GM18868 (cell line): Measurements from ENCODE around the gene CLIC3.

Experiments
- ATAC-seq: cut with Tn5 transposase; IDR thresholded peaks from one replicate; pipeline ENCODE4 v1.9.1; 2021; ENCODE audit warnings: mild to moderate bottlenecking, moderate library complexity; ENCODE audit not compliant: unreplicated experiment

The CLIC3 gene

DNA sequence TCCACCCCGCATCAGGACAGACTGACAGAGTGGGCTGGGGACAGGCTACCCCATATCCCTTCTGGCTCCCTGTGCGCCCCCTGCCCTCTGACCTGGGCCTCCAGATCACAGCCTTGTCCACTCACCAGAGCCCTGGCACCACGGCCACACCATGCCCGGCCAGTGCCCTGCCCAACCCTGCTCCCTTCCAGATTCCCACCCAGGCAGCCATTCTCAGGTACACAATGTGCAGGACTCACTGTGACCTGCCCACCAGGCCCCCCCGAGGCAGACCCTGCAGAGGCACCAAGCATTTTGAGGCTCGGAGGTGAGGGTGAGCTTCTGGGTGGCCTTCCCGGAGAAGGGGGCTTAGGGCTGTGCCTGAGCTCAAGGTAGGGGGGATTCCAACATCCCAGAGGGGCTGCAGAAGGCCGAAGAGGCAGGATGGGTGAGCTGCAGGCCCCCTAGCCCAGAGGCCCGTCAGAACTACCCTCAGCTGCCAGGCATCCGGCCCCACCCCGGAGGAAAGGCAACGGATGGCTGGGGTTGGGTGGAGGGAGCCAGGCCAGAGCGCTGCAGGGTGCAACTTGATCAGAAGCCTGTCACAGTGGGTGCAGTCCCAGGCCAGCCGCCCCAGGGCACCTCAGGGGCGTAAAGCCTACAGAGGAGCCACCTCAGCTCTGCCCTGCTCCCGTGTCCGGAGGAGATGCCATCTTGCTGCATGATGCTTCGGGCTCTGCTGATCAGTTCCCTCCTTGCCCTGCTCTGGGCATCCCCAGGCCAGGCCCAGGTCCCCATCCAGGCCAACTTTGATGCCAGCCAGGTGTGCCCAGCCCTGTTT, 13.9 kb downstream of the CLIC3 start, which contains the start of gene LCNL1:
Gene LCNL1, plus strand, starts transcription at position 762 of the 820 bp plus-strand sequence. CDS start 594 bp downstream, outside the sequence.
- no peak for ATAC-seq

DNA sequence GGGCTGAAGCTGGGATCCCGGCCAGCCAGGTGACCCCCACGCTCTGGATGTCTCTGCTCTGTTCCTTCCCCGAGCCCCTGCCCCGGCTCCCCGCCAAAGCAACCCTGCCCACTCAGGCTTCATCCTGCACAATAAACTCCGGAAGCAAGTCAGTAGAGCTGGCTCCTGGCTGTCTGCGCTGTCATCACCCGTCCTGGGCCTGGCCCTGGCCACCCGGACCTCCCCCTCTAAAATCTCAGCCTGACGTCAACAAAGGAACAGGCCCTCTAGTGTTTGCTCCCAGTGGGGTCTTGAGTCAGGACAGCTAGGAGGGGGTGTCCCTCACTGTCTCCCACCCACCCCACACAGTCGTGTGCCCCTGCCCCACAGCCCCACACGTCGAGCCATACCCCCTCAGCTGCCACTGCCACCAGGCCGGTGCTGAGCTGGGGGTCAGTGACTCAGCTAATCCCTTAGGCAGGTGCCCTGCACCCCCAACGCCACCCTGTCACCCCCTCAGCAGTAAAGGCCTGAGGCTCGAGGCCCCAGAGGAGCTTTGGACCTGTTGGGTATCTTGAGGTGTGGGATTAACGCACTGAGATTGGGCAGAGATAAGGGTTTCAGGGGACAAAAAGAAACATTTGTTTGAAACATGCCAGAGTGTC, 14.7 kb downstream of the CLIC3 start:
- ATAC-seq = no peak

DNA sequence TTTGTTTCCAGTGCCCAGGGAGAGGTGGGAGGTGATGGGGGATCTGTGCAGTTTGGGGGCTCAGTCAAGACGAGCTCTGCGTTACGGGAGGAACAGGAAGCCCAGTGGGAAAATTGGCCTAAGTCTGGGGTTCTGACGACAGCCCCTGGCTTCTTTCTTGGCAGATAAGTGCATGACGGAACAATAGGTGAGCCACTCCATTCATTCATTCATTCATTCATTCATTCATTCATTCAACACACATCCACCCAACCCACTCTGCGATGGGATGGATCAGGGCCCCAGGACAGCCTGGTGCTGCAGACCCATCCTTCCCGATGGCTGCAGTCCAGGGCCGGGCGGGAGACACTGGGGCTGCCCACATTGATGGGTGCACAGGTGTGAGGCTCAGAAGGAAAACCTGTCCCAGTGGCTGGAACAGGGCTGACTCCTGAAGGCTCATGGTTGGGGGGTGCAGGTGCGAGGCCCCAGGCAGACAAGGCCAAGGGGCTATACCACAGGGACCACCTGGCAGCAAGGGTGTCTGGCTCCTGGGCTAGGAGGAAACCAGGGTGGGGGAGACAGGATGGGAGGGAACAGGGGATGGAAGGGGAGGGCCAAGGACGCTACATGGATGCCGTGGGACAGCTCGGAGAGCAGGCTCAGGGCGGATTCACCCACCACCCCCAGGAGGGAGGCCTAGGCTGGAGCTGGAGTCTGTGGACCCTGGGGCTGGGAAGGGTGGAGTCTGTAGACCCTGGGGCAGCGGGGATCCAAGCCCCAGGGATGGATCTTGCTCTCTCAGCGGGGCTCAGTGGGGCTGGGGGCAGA, 15.5 kb downstream of the CLIC3 start:
- ATAC-seq = no peak

DNA sequence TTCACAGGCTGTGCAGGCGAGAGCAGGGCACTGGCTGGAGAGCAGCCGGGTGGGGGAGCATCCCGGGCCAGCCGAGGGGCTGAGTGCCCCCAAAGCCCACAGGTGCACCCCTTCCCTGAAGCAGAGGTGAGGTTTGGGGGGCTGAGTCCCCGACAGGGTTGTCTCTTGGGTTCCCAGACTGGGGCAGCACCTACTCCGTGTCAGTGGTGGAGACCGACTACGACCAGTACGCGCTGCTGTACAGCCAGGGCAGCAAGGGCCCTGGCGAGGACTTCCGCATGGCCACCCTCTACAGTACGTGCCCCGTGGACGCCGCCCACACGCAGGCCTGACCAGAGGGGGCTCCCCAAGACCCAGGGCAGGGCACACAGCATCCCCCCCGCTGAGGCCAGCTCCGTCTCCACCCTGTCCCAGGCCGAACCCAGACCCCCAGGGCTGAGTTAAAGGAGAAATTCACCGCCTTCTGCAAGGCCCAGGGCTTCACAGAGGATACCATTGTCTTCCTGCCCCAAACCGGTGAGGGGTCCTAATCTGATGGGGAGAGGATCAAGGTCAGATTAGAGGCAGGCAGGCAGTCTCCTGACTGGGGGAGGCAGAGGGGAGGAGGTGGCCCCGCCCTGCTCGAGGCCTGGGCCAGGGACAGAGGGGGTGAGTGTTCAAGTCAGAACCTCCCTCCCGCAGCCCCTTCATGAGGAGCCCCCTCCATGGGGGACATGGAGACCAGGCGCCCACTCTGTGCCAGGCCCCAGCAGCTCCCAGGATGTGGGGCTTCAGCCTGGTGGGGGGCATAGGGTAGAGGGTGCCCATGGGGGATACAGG, 16.4 kb downstream of the CLIC3 start:
- ATAC-seq = no peak

DNA sequence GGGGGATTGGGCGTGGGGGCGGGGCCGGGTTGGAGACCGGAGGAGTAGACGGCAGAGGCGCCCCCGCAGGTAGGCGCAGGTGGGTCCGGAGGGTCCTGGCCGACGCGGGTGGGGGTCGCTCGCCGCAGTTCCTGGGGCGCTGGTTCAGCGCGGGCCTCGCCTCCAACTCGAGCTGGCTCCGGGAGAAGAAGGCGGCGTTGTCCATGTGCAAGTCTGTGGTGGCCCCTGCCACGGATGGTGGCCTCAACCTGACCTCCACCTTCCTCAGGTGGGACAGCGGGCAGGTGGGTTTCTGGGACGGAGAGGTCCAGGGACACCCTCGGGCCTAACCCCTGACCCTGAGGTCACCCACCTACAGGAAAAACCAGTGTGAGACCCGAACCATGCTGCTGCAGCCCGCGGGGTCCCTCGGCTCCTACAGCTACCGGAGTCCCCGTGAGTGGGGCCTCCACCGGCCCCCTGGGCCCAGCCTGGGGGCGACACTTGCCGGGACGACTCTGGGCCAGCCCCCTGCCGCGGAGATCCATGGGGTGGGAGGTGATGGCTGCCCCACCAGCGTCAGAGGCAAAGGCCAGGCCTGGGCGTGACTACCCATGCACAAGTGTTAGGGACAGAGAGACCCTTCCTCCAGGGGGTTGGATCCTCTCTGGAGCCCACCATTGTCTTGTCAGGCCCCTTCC, 17.4 kb downstream of the CLIC3 start:
- no peak for ATAC-seq

DNA sequence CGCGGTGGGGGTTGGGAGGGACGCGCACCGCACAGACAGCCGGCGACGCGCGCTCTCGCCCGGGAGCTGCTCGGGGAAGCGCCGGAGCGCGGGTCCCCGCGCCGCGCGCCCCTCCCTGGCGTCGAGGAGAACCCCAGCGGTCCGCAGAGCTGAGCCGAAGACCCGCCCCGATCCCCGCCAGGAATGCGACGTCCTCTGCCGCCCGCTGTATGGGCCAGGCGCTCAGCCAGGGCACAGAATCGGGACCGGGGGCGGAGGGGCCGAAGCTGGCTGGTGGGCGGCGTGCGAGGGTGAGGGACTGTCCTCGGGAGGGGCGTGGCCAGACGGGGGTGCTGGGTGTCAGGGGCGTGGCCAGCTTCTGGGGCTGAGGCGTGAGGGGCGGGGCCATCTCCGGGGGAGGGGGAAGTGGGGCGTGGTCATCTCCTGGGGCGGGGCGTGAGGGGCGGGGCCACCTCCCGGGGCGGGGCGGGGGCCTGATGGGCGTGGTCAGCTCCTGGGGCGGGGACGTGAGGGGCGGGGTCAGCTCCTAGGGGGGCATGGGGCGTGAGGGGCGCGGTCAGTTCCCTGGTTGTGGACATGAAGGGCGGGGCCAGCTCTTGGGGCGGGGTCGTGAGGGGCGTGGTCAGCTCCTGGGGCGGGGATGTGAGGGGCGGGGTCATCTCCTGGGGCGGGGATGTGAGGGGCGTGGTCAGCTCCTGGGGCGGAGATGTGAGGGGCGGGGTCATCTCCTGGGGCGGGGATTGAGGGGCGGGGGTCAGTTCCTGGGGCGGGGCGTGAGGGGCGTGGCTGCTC, 18.1 kb downstream of the CLIC3 start:
- ATAC-seq = no peak

DNA sequence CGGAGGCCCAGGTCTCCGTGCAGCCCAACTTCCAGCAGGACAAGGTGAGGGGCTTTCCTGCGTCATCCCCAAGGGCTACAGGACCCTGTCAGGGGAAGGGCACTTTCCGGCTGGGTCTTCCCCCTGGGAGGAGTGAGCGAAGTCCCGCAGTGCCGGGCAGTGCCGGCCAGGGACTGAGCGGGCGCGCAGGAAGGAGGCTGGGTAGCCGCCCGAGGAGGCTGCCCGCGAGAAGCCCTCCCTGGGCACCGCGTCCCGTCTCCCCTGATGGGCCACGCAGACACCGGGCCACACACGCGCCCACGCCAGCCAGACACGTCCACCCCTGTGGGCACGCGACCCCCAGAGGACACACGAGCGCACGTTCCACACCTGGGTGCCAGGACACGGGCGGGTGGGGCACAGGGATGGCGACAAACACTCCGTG, 18.7 kb downstream of the CLIC3 start:
- no peak for ATAC-seq

DNA sequence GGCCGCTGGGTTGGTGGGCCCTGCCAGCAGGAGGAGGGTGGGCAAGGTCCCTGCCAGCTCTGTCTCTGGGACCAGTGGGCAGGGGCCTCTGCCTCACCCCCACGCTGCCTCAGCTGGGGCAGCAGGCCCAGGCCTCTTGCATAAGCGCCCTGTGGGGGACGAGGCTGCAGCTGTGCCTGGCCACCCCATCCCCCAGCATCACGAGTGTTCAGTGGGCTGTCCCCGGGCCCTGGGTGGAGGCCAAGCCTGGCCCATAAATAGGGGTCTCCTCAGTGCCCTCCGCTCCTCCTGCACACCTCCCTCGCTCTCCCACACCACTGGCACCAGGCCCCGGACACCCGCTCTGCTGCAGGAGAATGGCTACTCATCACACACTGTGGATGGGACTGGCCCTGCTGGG, 19.1 kb downstream of the CLIC3 start, which contains the start of gene PTGDS:
Gene PTGDS, plus strand, starts transcription at position 282 of the 400 bp plus-strand sequence. Its CDS starts 75 bp downstream, at position 357.
- ATAC-seq = no peak

DNA sequence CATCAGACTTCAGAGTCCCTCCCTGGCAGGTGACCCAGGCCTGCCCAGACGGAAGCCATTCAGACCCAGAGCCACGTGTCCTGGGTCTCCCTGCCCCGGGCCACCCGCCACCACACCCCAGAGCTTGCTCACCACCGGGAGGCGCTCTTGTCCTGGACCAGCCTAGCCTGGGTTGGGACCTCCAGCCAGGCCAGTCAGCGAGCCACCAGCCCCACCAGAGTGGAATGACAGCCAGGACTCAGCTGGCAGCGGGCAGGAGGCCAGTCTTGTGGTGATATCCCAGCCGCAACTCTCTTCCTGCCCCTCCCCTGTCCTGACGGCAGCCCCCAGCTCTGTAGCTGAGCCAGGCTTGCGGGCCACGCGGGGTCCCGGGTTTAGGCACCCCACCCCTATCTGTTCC, 20.7 kb downstream of the CLIC3 start:
- no peak for ATAC-seq

DNA sequence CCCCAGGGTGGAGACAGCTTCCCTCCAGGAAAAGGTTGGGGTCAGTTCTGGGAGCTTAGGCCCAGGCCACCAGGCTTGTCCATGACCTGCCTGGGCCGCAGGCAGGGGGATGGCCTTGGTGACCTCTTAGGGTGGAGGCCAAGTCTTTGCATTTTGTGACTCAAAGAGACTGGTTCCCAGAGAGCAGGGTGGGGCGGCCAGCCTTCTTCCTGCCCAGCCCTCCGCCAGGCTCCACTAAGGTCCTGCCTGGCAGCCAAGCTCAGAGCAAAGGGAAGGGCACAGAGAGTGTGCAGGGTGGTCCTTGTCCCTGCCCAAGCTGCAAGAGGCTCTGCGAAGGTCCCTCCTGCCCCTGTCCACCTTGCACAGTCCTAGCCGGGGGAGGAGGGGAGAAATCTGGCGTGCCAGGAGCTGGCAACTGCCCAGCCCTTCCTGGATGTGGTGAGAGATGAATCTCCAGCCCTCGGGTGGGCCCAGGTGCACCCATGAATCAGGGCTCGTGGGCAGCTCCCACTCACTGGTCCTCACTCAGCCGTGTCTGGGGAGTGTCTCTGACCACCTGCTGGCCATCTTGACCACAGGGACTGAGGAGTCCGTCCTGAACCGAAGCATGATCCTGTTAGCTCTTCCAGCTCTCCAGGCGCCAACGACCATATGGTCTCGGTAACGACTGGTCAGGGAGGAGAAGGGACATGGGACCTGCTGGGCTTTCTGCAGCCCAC, 21.4 kb downstream of the CLIC3 start:
- ATAC-seq = no peak

DNA sequence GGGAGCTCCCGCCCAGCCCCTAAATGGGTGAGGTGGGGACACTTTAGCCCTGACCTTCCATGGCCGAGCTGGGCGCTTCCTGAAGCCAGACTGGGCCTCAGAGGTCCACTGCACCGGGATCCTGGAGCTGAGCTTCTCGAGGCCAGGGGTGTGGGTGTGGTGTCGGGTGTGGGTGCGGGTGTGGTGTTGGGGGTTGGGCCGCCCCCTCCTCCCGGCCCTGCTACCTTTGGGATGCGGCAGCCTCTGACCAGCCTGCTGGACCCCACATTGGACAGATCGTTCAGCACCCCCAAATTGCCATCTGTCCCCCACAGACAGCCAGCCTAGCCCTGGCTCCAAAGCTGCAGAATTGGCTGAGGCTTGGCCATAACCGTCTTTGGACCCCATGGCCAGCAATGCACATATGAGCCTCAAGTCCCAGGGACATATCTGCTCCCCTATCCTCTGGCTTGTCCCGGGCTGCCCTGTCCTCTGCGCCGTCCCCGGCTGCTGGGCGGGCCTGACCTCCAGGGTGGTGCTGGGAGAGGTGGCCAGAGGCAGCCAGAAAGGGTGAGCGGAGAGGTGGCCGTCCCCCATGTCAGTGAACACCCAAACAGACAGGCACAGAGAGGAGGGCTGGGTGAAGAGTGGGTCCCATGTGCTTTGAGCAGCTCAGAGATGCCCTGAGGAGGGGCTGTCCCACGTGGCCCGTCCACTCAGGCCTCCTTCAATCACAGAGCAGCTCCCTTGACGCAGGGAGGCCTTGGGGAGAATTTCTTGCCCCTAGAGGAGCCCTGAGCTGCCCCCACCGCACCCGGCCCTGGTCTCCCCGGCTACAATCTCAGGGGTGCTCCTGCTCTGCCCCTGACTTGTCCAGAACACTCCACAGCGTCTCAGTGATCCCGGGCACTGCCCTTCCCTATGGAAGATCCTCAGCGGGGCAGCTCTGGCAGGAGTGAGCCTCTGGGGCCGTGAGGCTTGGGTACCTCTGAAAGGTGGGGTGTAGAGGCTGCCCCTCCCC, 22.4 kb downstream of the CLIC3 start:
- ATAC-seq = no peak

DNA sequence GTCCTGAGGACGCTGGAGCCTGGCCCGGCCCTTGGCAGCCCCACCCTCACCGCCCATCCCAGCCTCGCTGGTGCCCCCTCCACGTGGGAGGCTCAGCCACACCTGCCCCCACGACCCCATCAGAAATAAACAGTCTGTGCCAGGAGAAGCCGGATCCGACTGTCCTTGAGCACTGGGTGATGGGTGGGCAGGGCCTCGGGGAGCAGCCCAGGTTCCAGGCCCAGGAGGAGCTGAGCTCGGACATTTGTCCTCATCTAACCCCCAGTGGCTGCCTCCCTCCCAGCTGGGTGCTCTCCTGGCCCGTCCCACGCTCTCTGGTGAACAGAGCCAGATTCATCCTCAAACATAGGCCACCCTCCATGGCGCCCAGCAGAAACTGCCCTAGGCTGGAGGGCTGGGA, 23.6 kb downstream of the CLIC3 start:
- ATAC-seq = no peak

DNA sequence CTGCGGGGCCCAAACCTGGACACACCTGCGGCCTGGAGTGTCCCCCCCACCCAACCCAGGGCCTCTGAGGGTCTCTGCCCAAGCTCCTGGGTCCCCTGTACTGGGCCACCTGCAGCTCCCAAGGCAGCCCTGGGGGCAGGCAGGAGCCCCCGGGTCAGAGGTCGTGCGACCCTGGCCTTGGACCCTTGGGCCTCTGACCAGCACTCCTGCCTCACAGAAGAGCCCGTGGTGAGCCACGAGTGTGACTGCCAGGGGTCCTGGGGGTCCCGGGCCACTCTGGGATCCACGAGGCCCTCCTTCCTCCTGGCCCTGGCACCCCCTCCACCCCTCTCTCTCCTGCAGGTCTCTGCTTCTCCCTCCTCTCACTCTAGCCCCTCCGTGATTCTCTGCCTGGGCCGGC, 24.0 kb downstream of the CLIC3 start:
- ATAC-seq = no peak

DNA sequence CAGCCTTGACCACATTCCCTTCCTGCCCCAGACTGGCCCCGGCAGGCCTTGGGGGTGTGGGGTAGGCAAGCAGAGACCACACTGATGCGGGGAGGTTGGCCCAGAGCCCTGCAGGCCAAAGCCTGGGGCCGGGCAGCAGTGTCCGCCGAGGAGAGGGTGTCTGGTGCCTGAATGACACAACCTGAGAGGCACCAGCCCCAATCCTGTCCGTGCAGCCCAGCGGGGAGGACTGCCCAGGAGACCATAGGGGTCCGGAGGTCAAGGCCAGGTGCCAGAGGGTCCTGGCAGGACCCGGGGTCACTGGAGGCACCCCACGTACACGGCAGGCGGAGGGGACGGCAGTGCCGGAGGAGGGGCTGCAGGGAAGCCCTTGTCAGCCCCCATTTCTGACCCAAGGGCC, 24.6 kb downstream of the CLIC3 start:
- no peak for ATAC-seq

DNA sequence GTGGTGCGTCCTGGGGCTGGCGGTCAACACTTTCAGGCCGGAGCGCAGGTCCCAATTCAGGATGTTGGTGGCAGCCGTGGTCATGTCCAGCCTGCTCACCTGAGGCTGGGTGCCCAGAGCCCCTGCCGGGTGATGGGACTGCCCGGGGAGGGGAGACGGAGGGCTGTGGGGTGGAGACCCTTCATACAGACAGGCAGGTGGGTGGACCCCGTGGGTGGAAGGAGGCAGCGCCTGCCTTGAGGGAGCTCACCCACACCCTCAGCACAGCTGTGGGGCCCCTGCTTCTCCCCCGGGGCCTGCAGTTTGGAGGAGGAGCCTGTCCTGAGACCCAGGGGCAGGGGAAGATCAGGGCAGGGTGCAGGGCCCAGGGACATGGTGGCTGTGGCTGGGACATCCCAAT, 26.0 kb downstream of the CLIC3 start:
- no peak for ATAC-seq

DNA sequence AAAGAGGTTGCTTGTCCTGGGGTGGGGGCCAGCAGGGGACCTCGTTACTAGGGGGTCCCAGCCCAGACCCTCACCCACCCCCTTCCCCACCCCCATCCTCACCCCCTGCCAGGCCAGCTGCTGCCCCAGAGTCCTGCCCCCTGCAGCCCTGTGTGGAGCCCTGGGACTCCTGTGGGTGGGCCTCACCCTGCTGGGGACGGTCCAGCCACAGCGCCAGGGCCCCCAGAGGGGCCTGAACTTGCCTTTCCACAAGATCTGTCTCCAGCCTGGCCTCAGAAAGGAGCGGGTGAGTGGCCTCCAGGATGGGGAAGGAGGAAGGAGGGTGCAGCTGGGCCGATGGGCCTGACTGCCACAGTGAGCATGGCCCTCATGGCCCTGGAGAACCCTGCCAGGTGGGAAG, 26.6 kb downstream of the CLIC3 start:
- no peak for ATAC-seq

DNA sequence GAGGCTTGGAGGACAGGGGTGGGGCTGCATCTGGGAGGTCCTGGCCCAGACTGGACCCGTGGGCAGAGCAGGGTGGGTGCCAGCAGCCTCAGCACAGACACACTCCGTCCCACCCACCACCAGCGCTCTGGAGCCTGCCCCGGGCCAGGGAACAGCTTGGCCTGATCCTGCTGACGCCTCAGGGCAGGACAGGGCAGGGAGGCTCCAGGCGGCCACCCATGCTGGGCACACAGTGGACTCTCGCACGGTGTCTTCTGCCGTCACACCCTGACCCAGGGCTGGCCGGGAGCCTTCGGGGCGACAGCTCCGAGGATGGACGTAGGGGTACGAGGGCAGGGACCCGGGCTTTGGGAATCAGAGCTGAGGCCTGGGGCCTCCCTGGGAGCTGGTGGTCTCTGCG, 27.2 kb downstream of the CLIC3 start:
- ATAC-seq = no peak
